ENCODE measurements around the gene RTKN2.

Gene RTKN2

DNA sequence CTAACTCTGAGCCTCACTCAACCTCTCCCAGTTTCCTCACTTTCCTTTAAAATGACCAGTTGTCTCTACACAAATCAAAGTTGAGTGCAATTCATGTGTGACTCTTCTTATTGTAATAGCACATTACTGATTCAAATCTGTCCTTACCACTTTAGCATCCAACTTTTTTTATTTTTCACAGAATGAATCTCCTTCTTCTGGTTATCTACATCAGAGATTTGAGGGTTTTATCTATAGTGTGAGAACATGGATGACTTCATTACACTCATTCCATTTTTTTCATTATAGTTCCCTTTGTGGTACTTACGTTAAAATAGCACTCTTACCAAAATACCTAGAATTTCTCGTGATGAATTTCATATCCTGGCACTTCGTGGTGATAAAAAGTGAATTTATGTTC, 43.3 kb downstream of the RTKN2 start:
- DNase-seq: no peak

DNA sequence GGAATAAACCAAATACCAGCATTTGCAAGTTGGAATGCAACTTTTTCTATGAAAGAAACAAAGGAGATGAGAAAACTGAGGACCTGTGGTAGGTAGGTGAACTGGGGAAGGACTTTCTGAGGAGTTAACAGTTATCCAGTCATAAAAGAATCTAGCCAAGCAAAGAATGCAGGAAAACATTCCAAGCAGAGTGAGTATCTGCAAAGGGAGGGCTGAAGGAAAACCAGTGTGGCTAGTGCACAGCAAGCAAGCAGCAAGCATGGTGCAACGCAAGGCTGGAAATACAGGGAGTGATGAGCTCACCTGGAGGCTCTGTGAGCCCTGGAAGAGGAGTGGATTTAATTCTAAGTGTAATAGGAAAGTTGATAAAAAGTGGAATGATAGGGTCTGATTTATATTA, 44.0 kb downstream of the RTKN2 start:
- no peak for DNase-seq

DNA sequence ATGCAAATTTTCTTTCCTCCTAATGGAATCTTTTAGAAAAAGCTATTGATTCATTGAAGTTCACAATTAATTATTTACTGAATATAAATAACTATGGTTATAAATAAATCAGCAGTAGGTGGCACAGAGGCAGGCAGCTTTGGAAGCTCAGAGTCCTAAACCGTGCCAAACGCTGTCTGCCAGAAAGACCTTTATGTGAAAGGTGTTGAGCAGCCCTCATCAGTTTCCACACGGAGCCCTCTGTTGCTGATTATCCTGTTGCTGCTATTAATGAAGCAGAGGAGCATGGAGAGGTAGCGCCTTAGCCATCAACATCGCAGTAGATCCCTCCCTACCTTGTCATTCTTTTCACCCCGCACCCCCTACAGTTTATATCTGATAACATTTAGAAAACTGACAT, 51.0 kb downstream of the RTKN2 start:
- DNase-seq: no peak

DNA sequence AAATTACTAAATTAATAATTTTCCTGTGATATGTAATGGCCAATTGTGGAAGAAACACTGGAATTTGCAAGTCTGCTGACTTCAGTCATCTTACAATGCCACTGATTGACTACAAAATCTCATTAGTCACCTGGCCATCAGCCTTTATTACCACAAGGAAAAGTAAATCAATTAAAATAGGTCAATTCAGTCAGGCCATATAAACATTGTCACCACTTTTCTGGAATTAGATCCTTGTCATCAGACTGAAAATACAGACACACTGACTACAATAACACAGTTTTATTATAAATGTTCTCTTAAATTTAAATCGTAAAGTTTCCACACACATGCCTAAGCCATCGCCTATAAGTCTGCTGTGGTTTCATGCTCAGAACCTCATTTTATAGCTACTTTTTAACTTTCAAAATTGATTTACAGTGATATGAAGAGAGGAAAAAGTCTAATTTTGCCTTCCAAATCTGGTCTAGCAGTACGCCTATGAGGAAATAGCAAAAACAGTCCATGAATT, 54.2 kb downstream of the RTKN2 start:
- DNase-seq: no peak

DNA sequence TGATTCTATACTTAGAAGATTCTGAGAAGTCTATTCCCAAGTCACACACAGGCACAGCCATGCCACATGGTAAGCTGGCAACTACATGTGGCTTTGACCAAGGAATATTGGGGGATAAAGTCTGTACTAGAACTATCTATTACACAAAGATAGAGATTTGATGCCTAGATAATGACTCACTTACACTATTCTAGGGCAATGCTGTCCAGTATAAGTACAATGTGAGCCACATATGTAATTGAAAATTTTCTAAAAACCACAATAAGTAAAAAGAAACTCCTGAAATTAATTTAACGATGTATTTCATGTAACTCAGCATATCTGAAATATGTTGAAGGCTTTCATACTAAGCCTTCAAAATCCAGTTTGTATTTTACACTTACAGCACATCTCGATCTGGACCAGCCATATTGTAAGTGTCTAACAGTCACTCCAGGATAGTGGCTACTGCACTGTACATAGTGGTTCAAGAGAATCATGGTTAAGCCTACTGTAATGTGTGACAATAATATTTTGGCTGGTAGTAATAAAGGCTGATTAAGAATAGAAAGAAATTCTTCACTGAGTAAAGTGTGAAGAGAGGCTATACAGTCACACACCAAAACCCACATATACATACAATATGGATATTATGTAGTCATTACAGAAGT, 62.8 kb downstream of the RTKN2 start:
- DNase-seq: no peak

DNA sequence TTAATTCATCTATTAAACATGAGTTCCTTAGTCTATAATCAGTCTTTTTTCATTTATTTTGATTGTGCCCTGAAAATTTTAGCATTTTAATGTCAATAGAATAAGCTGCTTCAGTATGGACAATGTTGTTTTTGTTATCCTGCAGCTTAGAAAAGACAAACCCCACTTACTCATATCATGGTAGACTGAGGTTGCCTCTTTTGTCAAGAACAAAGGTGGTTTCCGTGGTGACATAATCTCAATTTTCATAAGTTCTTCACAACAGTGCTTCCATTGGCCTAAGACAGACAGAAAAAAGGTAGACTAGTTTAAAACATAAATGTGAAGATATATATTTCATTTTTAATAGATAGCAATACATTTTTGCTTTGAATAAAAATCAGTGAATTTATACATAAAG, 69.1 kb downstream of the RTKN2 start:
- DNase-seq: no peak

DNA sequence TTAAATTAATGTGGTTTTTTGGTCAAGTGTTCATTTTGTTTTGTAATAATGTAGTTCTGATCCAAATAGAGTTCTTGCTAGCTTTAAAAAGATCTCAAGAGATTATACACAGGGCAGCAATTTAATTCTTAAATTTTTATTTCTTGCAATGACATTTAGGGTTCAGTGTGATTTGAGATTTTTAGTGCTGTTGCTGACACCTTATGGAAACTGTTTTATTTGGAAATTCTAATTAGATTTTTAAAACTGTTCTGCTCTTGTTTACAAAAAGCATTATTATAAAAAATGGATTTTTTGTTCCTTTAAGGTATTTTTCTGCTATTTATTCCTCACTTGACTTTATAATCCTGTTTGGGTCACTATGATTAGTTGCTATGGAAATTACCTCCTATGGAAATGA, 72.1 kb downstream of the RTKN2 start:
- no peak for DNase-seq

DNA sequence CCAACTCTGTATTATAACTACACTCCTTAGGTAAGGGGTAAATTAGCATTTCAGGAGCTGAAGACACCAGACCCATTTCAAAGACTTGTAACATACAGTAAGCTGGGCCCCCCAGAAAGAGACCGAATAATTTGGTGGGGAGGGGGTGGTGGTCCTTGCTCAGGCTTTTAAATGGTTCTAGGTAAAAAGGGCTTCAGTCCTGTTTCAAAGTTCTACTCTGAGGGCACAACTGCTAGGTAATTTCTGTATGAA, 73.0 kb downstream of the RTKN2 start:
- DNase-seq: no peak

DNA sequence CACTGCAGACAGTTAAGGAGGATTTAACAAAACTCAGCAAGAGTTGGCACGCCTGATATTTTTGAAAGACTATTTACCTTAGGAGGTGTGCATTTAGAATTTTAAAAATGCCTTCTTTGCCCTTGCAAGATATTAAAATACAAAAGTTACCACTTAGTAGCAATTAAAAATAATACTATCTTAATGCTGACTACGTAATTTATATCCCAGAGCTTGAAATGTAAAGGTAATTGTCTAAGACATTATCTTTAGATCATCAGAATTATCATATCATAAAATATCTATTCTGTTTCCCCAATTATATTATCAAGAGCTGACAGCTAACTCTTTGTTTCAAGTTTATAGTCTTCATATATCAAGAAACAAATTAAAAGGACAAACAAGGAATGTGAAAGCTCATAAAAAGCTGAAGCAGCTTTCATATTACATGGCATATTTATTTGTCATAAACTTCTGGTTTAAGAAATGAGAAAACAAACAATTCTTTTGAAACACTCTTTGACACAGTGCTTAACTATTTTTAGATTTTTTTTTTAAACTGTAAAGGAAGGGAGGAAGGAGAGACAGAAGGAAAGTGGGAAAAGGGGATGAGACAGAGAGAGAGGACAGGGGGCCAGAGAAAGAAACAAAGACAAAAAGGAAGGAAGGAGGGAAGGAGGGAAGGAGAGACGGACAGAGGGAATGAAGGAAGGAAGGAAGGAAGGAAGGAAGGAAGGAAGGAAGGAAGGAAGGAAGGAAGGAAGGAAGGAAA, 73.5 kb downstream of the RTKN2 start:
- no peak for DNase-seq

DNA sequence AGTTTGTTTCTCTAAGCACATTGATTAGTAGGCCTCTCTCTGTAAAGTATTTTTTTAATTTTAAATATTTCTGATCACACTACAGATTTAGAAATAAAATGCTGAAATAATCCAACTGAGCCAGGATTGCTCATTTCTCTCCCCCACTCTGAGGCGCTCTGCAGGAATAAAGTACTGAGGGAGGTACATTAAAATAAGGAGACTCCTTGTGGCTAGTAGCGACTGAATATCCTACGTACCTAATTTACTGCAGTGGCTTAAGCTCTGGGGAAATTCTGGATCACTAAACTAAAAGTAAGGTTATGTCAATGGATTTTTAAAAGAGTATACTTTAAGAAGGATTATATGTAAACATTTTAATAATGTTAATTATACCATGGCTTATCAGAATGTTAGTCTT, 75.2 kb downstream of the RTKN2 start:
- no peak for DNase-seq

DNA sequence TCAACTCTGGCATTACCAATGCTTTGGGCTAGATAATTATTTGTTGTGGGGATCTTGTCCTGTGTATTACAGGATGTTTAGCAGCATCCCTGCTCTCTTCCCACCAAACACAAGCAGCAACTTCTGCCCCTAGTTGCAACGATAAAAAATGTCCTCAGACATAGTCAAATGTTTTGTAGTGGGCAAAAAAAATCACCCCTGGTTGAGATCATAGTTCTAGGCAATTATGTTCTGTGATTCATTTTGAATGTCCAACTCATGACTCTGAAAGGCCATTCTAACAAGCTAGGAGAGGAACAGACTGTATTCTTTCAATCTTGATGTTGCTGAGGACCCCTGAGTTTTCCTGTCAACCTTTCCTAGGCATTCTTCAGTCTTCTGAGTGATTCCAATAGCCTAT, 79.5 kb downstream of the RTKN2 start:
- DNase-seq: no peak

DNA sequence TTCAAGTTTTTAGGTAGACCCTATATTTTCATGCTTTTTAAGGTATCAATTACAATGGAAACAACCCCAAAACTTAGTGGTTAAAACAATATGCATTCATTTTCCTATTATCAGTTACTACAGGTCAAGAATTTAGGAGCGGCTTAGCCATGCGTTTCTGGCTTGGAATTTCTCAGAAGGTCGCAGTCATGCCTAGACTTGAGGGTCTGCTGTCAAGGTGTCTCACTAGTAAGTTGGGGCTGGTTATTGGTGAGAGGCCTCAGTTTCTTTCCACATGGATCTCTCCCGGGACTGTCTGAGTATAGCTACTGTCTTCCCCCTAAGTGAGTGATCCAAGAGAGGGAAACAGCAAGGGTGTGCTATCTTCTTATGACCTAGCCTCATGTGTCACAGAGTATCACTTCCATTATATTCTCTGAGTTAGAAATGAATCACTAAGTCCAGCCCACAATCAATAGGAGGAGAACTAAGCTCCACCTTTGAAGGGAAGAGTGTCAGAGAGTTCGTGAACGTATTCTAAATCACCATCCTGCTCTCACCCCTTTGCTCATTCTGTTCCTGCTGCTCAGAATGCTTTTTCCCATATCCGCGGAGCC, 80.5 kb downstream of the RTKN2 start:
- no peak for DNase-seq

DNA sequence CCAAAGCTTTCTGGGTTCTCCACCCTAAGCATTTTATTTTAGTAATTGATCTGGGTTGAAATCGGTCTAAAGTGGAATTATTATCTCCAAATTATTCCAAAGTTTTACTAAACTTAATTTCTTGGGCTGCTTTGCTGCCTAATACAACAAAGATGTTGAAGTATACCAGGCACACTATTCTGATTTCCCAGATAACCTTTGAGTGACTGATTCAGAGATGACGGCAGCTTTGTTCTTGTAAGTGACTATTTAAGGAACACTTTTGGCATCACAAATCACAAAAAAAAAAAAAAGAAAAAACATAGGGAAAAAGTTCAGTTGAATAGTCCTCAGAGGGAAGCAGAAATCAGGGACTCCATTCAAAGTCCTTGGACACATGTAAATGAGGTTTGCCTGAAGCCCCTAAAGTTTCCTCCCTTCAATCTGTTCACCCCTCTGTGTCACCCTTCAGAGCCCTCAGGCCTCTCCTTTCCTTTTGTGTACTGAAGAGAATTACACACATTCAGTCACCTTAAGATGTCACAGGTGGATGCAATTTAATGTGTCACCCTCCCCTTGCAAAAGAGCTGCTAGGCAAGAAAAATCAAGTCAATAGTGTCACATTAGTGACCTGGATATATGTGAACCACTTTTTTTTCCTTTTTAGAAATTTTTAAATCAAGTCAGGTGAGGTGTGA, 81.5 kb downstream of the RTKN2 start:
- no peak for DNase-seq

DNA sequence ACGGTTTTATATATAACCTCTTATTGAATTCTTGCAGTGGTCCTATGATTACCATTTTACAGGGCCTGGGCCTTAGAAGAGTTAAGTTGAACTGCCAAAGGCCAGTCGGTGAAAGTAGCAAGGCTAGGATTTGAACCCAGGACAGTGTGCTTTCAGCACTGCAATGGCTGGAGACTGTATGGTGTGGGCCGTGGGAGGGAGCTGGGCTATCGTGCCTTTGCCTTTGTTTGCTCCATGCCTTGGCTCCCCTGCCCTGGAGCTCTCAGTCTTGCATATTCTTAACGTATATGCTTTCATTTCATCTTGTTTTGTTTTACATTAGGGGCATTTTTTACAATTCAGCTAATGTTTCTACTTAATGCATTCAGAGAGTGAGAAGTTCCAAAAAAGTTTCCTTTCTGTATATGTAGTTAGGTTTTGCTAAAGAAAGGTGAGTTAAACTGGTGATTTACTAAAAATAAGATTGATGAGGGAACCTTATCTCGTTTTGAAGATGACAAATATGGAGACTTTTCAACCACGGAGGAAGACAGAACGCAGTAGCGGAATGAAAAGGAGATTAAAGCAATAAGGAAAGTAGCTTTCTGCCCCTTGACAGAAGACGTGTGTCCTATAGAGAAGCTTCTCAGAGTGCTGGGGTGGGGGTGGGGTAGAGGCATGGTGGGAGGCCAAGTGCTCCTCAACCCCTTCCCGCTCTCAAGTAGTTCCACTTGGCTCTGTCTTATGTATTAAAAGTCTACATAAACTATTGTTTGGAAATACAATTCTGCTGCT, 82.5 kb downstream of the RTKN2 start:
- DNase-seq: no peak

DNA sequence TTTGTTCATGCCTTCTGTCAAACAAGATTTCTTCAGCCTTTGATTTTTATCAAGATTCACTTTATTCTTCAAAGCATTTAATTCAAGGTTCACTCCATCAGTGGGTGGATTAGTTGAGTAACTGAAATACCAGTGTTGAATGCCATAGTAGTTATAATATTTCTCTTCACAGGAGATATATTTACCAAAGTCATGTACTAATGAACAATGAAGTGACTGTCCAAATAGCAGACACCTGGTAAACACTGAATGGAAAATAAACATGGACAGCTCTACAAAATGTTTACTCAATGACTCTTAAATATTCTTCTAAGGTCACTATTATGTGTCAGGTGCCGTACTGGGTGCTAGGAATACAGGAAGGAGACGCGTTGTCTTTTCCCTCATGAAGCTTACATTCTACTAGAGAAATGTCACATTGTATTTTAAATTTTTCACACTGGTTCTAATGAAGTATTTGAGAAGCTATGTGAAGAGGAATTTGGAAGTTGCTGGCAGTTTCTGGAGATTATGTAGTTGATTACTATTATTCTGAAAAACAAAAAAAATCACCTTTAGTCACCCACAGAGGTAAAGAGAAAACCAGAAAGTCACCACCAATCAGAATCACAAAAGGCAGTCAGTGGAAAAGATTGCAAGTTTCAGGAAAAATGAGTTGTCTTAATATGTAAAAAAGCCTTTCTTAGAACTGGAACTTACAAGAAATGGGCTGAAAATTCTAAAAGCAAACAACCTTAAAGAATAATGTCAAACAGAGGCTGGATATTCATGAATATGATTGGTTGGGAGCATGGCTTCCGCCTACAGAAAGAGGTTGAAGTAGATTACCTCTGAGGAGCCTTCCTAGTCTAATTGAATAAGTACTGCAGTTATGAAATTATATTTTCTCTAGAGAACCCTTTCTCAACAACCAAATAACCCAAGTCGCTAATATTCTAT, 84.5 kb downstream of the RTKN2 start:
- DNase-seq: no peak

DNA sequence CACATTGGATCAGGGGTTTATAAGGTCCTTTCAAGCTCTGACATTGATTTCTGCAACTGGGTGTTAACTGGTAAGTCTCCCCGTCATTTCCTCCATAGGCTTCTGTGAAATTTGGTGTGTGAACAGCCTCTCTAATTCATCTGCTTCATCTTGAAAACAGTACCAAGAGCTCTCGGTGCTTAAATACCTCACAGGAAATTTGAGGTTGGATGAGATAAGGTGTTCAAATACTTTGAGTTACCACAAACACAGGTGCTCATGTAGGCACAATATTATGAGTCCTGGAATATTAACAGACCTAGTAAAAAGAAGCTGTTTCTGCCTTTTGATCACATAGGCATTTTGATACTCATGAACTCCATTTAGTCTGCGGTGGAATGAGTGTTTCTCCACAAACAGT, 85.2 kb downstream of the RTKN2 start:
- no peak for DNase-seq

DNA sequence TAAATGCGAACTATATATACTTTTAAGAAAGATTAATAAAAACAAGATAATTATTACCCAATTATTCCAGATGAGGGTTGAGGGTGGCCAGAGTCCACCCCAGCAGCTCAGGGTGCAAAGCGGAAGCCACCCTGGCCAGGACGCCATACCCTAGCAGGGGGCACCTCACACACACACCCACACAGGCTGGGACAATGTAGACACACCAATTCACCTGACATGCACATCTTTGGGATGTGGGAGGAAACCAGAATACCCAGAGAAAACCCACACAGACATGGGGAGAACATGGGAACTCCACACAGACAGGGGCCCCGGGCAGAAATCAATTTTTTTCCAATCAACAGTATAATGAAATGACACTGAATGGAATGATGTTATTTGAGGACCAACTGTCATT, 86.0 kb downstream of the RTKN2 start:
- no peak for DNase-seq

DNA sequence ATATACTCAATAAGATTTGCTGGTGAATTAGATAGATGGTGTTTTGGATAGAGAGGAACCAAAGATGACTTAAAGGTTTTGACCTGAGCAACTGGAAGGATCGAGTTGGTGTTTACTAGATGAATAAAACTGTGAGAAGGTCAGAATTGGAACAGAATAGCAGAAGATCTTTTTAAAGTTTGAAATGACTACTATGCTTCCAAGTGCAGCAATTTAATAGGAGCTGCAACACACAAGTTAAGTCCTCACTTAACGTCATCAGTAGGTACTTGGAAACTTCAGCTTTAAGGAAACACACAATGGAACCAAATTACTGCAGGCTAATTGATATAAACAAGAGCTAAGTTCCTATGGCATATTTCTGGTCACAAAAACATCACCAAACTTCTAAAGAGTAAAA, 86.5 kb downstream of the RTKN2 start:
- DNase-seq: no peak

DNA sequence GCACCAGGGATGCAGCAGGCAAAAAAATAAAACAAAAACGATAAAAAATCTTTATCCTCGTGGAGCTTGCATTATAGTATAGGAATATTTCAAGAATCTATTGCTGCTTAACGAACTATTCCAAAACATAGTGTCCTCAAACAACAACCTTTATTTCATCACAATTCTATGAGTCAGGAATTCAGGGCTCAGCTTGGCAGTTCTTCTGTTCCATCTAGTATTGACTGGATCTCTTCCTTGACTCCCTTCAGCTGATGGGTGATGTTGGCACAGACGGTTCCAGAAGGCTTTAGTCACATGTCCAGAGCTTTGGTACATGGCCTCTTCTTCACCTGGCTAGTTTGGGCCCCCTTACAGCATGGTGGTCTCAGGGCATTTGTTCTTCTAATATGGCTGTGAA, 88.0 kb downstream of the RTKN2 start:
- no peak for DNase-seq

DNA sequence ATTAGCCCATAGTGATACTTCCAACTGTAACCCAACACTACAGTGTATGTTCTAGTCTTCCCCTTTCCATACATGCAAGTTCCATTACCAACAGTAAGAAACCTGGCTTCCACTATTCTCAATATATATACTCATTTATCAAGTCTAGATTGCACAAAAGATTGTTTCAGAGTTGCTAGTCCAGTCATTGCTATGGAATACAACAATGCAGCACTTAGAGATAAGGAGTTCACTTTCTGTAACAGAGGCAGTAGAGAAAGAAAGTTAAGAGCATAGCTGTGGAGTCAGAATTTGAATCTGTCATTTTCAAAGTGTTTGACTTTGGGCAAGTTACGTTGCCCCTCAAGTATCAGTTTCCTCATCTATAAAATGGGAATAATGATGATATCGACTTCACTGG, 90.1 kb downstream of the RTKN2 start:
- DNase-seq: no peak

DNA sequence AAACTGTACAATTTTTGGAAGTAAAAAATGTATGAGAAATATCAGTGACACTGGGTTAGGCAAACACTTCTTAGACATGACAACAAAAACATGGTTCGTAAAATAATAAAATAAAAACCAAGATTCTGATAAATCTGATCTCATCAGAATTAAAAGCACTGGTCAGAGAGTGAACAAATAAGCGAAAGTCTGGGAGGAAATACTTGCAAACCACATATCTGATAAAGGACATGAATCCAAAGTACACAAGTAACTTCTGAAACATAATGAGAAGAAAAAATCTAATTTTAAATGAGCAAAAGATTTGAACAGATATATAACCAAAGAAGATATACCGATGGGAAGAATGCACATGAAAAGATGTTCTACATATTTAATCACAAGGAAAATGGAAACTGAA, 91.5 kb downstream of the RTKN2 start:
- no peak for DNase-seq

Data from amygdala (tissue), 56 donors.